ENCODE data around the gene TMEM208.

The TMEM208 gene

GRCh38 chr16:67226804-67227566 lies at the start of gene TMEM208:
Gene TMEM208, plus strand, starts transcription at chr16:67227130. Its CDS starts 89 bp downstream, at chr16:67227219.
- DNase-seq (ENCODE audit: low read depth in 2 of 2): peak; percentile 95 to 96

- no peak for DNase-seq (ENCODE audit: low read depth in 2 of 2)
Measured at GRCh38 chr16:67177743-67178699, 48.9 kb upstream of the TMEM208 start.

GRCh38 chr16:67179421-67180080 lies 47.4 kb upstream of the TMEM208 start:
- DNase-seq (ENCODE audit: low read depth in 2 of 2): no peak

GRCh38 chr16:67180166-67180565 lies 46.8 kb upstream of the TMEM208 start:
- DNase-seq (ENCODE audit: low read depth in 2 of 2): no peak

GRCh38 chr16:67181346-67181745 lies 45.6 kb upstream of the TMEM208 start:
- DNase-seq (ENCODE audit: low read depth in 2 of 2): peak; percentile 55 to 57

- no peak for DNase-seq (ENCODE audit: low read depth in 2 of 2)
Measured at GRCh38 chr16:67182288-67182687, 44.6 kb upstream of the TMEM208 start.

GRCh38 chr16:67183284-67183626 lies 43.7 kb upstream of the TMEM208 start:
- no peak for DNase-seq (ENCODE audit: low read depth in 2 of 2)

GRCh38 chr16:67183627-67184452 lies 43.1 kb upstream of the TMEM208 start, which contains the start of gene MATCAP1:
Gene MATCAP1, minus strand, starts transcription at chr16:67183963. Its CDS starts 3,353 bp downstream, at chr16:67180610.
- DNase-seq (ENCODE audit: low read depth in 2 of 2): peak; percentile 93

- no peak for DNase-seq (ENCODE audit: low read depth in 2 of 2)
Measured at GRCh38 chr16:67184453-67184994, 42.4 kb upstream of the TMEM208 start.

- peak in 1 of 2 experiments; percentile 56 for DNase-seq (ENCODE audit: low read depth in 2 of 2)
Measured at GRCh38 chr16:67184995-67185650, 41.8 kb upstream of the TMEM208 start.

- no peak for DNase-seq (ENCODE audit: low read depth in 2 of 2)
Measured at GRCh38 chr16:67185651-67186134, 41.2 kb upstream of the TMEM208 start.

- DNase-seq (ENCODE audit: low read depth in 2 of 2): no peak
Measured at GRCh38 chr16:67186550-67186950, 40.4 kb upstream of the TMEM208 start.

- no peak for DNase-seq (ENCODE audit: low read depth in 2 of 2)
Measured at GRCh38 chr16:67187175-67187890, 39.6 kb upstream of the TMEM208 start.

GRCh38 chr16:67188323-67188722 lies 38.6 kb upstream of the TMEM208 start:
- DNase-seq (ENCODE audit: low read depth in 2 of 2): no peak

- DNase-seq (ENCODE audit: low read depth in 2 of 2): no peak
Measured at GRCh38 chr16:67188798-67189197, 38.1 kb upstream of the TMEM208 start.

GRCh38 chr16:67190041-67190440 lies 36.9 kb upstream of the TMEM208 start, which contains the start of gene EXOC3L1:
Gene EXOC3L1, minus strand, starts transcription at chr16:67190136. Its CDS starts 460 bp downstream, at chr16:67189676.
- DNase-seq (ENCODE audit: low read depth in 2 of 2): no peak

- no peak for DNase-seq (ENCODE audit: low read depth in 2 of 2)
Measured at GRCh38 chr16:67190448-67191399, 36.2 kb upstream of the TMEM208 start.

- no peak for DNase-seq (ENCODE audit: low read depth in 2 of 2)
Measured at GRCh38 chr16:67191411-67191994, 35.4 kb upstream of the TMEM208 start.

Measured in fibroblast of skin of left biceps (primary cell).